Astrocyte (in vitro differentiated cells and primary cell): ENCODE measurements around the gene SRMS. TPM values are rescaled to one million over a fixed set of nuclear protein-coding genes. Genes with fewer than 3 reads are reported as not detected.
"Not testable (repeated sequence)": the region's sequence is repeated elsewhere in the genome, so short reads cannot be mapped to it uniquely, and the experiment has no call there.

ENCODE experiments used
- DNase-seq: peaks from one replicate; pipeline ENCODE4 v3.0.0-alpha.2; 2010; ENCODE audit warnings: low read depth
- FAIRE-seq: peaks from 2 replicates; lab custom pipeline; 2011; peaks lifted over from hg19 to GRCh38; lab: Jason Lieb, UNC
- H2AFZ ChIP-seq: 2 replicates; pipeline ENCODE4 v1.6.0; 2012; ENCODE audit warnings: low read depth, low read length, inconsistent platforms
- H3K27ac ChIP-seq: 2 replicates; pipeline ENCODE4 v1.5.1; 2011; ENCODE audit warnings: low read depth, low read length, inconsistent platforms
- H3K27me3 ChIP-seq: 2 replicates; pipeline ENCODE4 v1.6.0; 2011; ENCODE audit warnings: low read length, inconsistent platforms; ENCODE audit not compliant: insufficient read depth
- H3K36me3 ChIP-seq: 2 replicates; pipeline ENCODE4 v1.5.1; 2011; ENCODE audit warnings: low read length, inconsistent platforms; ENCODE audit not compliant: insufficient read depth
- H3K4me1 ChIP-seq: 2 replicates; pipeline ENCODE4 v1.5.1; 2011; ENCODE audit warnings: low read length, inconsistent platforms; ENCODE audit not compliant: insufficient read depth
- H3K4me2 ChIP-seq: 2 replicates; pipeline ENCODE4 v1.6.0; 2012; ENCODE audit warnings: low read length, inconsistent platforms
- H3K4me3 ChIP-seq: 2 replicates; pipeline ENCODE4 v1.5.1; 2011; ENCODE audit warnings: low read depth, mild to moderate bottlenecking, low read length, inconsistent platforms; ENCODE audit not compliant: insufficient read depth
- H3K79me2 ChIP-seq: 2 replicates; pipeline ENCODE4 v1.6.0; 2012; ENCODE audit warnings: mild to moderate bottlenecking, low read length, inconsistent platforms; ENCODE audit not compliant: insufficient read depth
- H3K9ac ChIP-seq: 2 replicates; pipeline ENCODE4 v1.6.0; 2012; ENCODE audit warnings: mild to moderate bottlenecking, low read length, inconsistent platforms
- H3K9me3 ChIP-seq: 2 replicates; pipeline ENCODE4 v1.5.1; 2012; ENCODE audit warnings: low read depth, mild to moderate bottlenecking, low read length, inconsistent platforms; ENCODE audit not compliant: insufficient read depth
- H4K20me1 ChIP-seq: 2 replicates; pipeline ENCODE4 v1.6.0; 2012; ENCODE audit warnings: low read length, inconsistent platforms; ENCODE audit not compliant: insufficient read depth
- H3K27ac Mint-ChIP-seq: one replicate; pipeline ENCODE4 v1.8.0; 2021; ENCODE audit warnings: mild to moderate bottlenecking, mixed read lengths; ENCODE audit not compliant: unreplicated experiment
- H3K27me3 Mint-ChIP-seq: one replicate; pipeline ENCODE4 v1.8.0; 2021; ENCODE audit warnings: low read depth, mixed read lengths; ENCODE audit not compliant: unreplicated experiment
- H3K36me3 Mint-ChIP-seq: one replicate; pipeline ENCODE4 v1.8.0; 2021; ENCODE audit warnings: low read depth, mixed read lengths; ENCODE audit not compliant: unreplicated experiment
- H3K4me1 Mint-ChIP-seq: one replicate; pipeline ENCODE4 v1.8.0; 2021; ENCODE audit warnings: low read depth, mixed read lengths; ENCODE audit not compliant: unreplicated experiment
- H3K4me3 Mint-ChIP-seq: one replicate; pipeline ENCODE4 v1.8.0; 2021; ENCODE audit warnings: mild to moderate bottlenecking, moderate library complexity, mixed read lengths; ENCODE audit not compliant: unreplicated experiment
- H3K9me3 Mint-ChIP-seq: one replicate; pipeline ENCODE4 v1.8.0; 2021; ENCODE audit warnings: mild to moderate bottlenecking, mixed read lengths; ENCODE audit not compliant: unreplicated experiment
- EZH2 ChIP-seq: IDR thresholded peaks from 2 replicates; pipeline ENCODE4 v1.6.1; 2012; ENCODE audit warnings: mild to moderate bottlenecking, low read length, inconsistent platforms; ENCODE audit not compliant: insufficient read depth
- total RNA-seq: library from RNA; stranded (reverse); gene quantifications from 2 replicates; pipeline ENCODE4 v1.2.1, GENCODE V29; 2021
- TF ChIP-seq, protein P1 (sequence below): IDR thresholded peaks from 2 replicates; pipeline ENCODE4 v1.5.1; 2011; ENCODE audit warnings: low read depth, mild to moderate bottlenecking, inconsistent platforms, low read length, moderate library complexity; ENCODE audit not compliant: insufficient read depth

SRMS gene
- total RNA-seq, 1 donor from 2014 or later, result 0.14 TPM

DNA sequence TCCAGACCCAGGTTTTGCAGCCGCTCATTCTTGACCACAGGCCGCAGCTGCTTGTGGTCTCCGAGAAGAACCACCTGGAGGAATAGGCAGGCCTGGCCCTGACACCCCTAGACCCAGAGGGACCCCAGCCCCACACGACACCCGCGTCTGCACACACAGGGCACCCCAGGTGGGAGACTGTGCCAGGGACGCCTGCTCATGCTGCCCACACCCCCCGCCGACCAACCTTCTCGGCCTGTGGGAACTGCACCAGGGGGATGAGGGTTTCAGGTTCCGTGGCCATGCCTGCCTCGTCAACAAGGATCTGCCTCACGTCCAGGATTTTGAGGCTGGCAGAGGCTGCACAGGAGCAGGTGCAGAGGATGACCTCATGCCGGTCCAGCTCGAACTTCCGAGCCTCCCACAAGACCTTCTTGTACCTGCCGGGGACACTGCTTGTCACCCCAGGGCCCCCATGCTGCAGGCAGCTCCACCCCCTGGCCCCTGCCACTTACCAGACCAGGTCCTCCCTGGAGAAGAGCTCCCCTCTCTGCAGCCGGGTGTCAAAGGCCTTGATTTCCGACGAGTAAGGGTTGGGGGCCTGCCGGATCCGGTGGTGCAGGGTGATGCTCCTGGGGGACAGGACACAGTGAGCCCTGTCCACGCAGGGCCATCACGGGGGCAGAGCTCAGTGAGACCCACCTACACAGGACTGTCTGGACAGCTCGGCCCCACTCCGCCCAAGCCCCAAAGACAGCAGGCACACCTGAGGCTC is 13.5 kb upstream of the SRMS start:
- Mint-ChIP-seq H3K27ac (no peak overlapping the region), H3K27me3 (no peaks in the 10 kb centered on the region), H3K36me3 (peaks cover 5% of the 10 kb centered on the region), H3K4me3 (no peak overlapping the region), H3K9me3 (no peaks in the 10 kb centered on the region), H3K4me1 (no peaks in the 10 kb centered on the region)
- FAIRE-seq (no peak), DNase-seq (no peak)
- Histone ChIP-seq H3K36me3 (no peaks in the 10 kb centered on the region), H4K20me1 (no peaks in the 10 kb centered on the region), H3K27ac (no peak overlapping the region), H3K4me1 (no peaks in the 10 kb centered on the region), H3K9me3 (no peaks in the 10 kb centered on the region), H2AFZ (no peak overlapping the region), H3K79me2 (no peaks in the 10 kb centered on the region), H3K4me3 (no peak overlapping the region), H3K27me3 (no peaks in the 10 kb centered on the region), H3K9ac (no peak overlapping the region), H3K4me2 (no peak overlapping the region)
- TF ChIP-seq, protein P1, sequence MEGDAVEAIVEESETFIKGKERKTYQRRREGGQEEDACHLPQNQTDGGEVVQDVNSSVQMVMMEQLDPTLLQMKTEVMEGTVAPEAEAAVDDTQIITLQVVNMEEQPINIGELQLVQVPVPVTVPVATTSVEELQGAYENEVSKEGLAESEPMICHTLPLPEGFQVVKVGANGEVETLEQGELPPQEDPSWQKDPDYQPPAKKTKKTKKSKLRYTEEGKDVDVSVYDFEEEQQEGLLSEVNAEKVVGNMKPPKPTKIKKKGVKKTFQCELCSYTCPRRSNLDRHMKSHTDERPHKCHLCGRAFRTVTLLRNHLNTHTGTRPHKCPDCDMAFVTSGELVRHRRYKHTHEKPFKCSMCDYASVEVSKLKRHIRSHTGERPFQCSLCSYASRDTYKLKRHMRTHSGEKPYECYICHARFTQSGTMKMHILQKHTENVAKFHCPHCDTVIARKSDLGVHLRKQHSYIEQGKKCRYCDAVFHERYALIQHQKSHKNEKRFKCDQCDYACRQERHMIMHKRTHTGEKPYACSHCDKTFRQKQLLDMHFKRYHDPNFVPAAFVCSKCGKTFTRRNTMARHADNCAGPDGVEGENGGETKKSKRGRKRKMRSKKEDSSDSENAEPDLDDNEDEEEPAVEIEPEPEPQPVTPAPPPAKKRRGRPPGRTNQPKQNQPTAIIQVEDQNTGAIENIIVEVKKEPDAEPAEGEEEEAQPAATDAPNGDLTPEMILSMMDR, result no peak
- no peak for TF ChIP-seq EZH2

DNA sequence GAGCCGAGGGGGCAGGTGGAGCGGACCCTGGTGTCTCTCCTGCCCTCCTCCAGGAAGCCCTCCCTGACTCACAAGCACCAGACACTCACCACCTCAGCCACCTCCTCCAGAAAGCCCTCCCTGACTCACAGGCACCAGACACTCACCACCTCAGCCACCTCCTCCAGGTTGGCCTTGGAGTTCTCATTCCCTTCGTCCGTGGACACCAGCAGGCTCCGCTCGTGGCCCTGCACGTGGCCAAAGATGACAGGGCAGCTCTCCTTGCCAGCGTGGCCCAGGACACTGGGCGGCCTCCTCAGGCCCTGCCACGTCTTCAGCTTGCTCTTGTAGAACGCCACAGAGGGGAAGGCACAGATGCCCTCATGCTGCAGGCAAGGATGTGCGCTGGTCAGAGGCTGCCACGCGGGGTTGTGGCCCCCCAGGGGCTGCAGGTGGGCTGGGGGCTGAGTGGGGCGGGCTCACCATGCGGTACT is 12.8 kb upstream of the SRMS start:
- Mint-ChIP-seq H3K27ac (no peak overlapping the region), H3K27me3 (no peaks in the 10 kb centered on the region), H3K4me3 (no peak overlapping the region), H3K4me1 (no peaks in the 10 kb centered on the region), H3K9me3 (no peaks in the 10 kb centered on the region), H3K36me3 (peaks cover 5% of the 10 kb centered on the region)
- Histone ChIP-seq H3K79me2 (no peaks in the 10 kb centered on the region), H3K27ac (no peak overlapping the region), H3K4me2 (no peak overlapping the region), H3K36me3 (no peaks in the 10 kb centered on the region), H4K20me1 (no peaks in the 10 kb centered on the region), H3K4me1 (no peaks in the 10 kb centered on the region), H3K9ac (no peak overlapping the region), H3K9me3 (no peaks in the 10 kb centered on the region), H2AFZ (no peak overlapping the region), H3K27me3 (no peaks in the 10 kb centered on the region), H3K4me3 (no peak overlapping the region)
- no peak for DNase-seq
- no peak for FAIRE-seq
- TF ChIP-seq, protein P1, result no peak
- no peak for TF ChIP-seq EZH2

DNA sequence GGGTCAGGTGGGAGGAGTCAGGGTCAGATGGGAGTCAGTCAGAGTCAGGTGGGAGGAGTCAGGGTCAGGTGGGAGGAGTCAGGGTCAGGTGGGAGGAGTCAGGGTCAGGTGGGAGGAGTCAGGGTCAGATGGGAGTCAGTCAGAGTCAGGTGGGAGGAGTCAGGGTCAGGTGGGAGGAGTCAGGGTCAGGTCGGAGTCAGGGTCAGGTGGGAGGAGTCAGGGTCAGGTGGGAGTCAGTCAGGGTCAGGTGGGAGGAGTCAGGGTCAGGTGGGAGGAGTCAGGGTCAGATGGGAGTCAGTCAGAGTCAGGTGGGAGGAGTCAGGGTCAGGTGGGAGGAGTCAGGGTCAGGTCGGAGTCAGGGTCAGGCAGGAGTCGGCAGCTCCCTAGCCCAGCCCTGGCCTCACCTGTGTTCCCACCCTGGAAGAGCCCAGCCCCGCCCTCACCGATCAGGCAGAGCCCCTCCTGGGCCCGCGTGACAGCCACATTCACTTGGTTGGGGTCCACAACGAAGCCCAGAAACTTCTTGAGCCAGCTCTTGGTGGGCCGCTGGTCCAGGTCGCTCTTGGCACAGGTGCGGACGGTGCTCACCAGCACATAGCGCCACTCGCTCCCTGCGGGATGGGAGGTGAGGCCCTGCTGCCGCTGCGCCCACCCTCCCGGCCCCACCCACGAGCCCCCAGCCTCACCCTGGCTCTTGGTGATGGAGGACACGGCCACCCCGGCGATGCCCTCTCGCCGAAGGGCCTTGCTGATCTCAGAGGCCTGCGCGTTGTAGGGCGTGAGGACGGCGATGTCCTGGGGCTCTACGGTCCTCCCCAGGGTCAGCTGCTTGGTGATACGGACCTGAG is 12.2 kb upstream of the SRMS start:
- not testable (repeated sequence) for H3K27me3 ChIP-seq, FAIRE-seq, H3K27me3 Mint-ChIP-seq, H3K36me3 Mint-ChIP-seq, H3K9me3 ChIP-seq, H3K4me3 Mint-ChIP-seq, H3K9me3 Mint-ChIP-seq, H2AFZ ChIP-seq, H3K4me2 ChIP-seq, H3K4me3 ChIP-seq, H3K9ac ChIP-seq, H3K79me2 ChIP-seq, DNase-seq, H4K20me1 ChIP-seq, H3K27ac Mint-ChIP-seq, H3K4me1 Mint-ChIP-seq, H3K36me3 ChIP-seq, H3K27ac ChIP-seq, H3K4me1 ChIP-seq
